GM11168 (cell line): ENCODE results near the gene RNF34.

Source experiments
- in situ Hi-C: fragments of 300-500 bp; cut with MboI; formaldehyde crosslinking; loops from one replicate; pipeline ENCODE4 v1.12.0; 2022; ENCODE audit warnings: low sequenced_read_pairs; ENCODE audit not compliant: unreplicated experiment

RNF34 gene

DNA sequence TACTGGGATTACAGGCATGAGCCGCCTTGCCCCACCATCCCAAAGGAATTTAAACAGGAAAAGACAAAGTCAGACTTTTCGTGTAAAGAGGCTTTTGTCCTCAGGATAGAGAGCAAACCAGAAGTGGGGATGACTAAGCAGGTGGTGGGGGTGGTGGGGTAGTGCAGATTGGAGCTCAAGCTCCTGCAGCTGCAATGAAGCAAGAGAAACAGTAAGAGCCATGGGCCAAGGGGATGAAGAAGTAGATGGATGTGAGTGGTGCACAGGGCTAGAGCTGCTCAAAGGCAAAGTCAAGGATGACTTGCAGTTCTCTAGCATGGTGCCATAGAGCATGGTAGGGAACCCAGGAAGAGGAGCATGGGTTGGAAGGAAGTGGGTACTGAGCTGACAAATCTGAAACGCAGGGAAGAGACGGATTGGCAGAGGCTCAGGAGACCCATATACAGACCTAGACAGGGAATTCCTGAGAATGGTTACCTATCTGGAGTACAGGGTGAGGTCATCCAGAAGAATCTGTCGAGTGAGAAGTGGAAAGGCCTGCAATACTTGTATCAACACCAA lies 11.4 kb upstream of the RNF34 start:
- in situ Hi-C loops: no loop called here

DNA sequence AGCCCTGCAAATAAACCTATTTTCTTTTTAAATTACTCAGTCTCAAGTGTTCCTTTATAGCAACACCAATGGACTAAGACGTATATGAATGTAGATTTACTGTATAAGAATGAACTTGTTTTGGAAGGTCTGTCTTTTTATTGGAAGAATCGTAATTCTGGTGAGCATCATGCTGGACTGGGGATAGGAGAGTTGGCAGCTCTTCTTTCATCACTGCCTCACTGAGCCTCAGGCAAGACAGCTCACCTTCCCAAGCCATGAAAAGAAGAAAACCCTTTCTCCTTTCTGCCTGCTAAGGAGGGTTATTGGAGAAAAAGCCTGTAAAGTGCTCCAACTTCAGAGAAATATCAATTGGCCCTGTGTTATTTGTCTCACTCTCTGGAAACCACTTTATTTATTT lies 9.1 kb upstream of the RNF34 start:
- in situ Hi-C loops: no loop called here

DNA sequence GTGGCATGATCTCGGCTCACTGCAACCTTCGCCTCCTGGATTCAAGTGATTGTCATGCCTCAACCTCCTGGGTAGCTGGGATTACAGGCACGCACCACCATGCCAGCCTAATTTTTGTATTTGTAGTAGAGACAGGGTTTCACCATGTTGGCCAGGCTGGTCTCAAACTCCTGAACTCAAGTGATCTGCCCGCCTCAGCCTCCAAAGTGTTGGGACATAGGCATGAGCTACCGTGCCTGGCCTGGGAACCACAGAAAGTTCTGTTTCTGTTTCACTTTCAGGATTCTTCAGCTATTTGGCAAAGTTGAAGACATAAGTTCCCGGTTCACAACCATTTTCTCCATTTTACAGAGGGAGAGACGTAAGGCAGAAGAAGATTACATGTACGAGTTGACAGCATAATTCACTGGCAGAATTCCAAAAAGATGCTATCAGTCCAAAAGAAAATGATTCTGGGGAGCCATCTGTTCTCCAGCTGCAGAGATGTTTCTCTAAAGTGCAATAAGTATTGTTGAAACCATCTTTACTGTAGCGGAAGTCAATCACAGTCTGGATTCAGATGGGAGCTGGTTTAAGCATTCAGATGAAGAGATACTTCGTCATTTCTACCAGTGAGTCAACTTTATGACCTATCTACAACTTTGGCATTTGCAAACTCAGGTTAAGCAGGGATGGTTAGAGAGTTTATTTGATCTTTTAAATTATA lies 8.1 kb upstream of the RNF34 start:
- in situ Hi-C loops: no loop called here

DNA sequence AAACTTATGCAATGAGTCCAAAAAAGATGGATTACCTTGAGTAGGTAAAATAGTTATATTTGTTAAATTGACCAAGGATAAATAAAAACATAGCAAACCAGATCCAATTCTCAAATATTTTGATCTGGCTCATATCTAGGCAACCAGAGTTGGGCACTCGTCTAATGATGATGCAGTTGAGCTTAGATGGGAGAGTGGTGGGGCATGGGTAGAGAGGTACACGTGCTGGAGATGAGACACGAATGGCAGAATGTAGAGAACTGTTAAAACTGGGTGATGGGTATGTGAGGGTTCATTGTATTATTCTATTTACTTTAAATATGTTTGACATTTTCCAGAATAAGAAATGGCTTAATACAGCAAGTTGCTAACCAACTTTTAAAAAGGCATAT lies 7.6 kb upstream of the RNF34 start:
- in situ Hi-C loops: no loop called here

DNA sequence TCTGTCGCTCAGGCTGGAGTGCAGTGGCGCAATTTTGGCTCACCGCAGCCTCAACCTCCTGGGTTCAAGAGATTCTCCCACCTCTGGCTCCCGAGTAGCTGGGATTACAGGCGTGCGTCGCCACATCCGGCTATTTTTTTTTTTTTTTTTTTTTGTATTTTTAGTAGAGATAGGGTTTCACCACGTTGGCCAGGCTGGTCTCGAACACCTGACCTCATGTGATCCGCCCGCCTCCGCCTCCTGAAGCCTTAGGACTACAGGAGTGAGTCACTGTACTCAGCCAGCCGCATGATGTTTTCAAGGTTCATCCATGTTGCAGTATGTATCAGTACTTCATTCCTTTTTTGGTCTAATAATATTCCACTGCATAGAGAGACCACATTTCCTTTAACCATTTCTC lies 2.4 kb upstream of the RNF34 start:
- in situ Hi-C loops: no loop called here

DNA sequence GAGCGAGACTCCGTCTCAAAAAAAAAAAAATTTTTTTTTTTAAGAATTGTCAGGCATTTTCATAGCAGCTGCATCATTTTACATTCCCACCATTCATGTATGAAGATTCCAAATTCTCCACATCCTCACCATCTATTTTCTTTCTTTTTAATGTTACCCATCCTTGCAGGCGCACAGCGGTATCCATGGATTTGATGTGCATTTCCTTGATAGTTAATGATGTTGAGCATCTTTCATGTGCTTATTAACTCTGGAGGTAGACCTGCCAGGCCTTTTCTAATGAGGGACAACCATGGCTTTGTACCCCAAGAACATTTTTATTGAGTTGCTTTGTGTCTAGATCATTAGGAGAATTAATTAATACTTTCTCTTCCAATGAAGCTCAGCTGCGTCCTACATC lies 1.6 kb upstream of the RNF34 start:
- in situ Hi-C loops: no loop called here

DNA sequence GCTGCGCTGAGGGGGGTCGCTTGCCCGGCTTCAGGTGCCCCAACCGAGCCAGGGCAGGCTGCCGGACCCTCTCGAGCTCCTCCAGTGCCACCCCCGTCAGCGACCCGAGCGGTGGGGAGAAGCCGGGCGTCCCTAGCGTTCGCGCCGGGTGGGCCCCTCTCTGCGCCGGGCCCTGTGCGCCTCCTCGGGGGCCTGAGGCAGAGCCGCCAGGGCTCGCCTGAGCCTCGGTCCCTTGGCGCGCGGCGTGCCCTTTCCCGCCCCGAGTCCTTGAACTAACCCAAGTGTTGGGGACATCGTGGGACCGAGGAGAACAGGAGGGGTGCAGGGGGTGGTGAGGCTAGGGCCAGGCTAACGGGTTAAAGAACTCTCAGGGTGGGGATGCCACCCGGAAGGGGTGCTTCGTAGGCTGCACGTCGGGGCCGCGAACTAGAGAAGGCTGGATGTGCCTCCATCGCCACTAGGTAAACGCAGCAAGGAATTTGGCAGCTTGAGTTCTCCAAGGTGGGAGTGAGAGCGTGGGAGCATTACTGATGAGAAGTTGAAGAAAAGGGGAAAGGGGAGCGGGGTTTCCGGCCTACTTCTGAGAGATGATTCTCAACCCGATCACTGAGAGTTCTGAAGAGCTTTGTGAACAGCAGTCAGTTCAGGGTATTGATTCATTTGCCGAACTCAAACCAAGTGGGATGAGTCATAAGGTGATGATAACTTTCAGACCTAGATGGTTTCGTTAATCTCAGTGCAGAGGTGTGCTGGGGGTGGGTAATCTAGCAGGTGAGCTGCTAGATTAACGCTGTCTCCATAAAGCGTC lies 618 bp downstream of the RNF34 start:
- in situ Hi-C loops: no loop called here

DNA sequence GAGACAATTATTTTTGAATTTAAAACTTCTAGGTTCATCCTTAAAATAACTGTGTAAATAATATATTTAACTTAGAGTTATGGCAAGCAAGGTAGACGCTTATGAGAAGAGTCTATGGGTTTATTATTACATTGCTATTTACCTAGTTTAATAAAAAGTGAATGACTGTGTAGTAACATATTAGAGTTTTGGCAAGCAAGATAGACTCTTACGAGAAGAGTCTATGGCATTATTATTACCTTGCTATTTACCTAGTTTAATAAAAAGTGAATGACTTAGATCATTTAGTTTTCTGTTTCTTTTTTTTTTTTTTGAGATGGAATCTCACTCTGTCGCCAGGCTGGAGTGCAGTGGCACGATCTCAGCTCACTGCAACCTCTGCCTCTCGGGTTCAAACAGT lies 3.8 kb downstream of the RNF34 start:
- in situ Hi-C loops: no loop called here

DNA sequence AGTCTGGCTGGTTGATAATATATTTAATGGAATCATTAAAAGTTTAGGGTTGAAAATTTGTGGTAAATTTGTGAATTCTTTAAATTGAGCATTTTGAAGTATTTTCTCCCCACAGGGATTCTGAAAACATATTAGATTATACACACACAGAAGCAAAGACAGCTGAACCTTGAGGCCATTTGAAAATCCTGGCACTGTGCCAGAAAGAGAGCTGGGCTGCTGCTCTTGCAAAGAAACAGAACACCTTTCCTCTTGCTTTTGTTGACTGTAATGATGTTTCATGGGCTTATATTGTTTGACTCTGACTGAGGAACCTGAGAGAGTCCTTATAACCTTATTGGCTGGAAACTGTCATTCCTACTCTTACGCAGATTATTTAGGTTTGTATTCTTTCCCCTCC lies 4.8 kb downstream of the RNF34 start:
- in situ Hi-C loops: no loop called here

DNA sequence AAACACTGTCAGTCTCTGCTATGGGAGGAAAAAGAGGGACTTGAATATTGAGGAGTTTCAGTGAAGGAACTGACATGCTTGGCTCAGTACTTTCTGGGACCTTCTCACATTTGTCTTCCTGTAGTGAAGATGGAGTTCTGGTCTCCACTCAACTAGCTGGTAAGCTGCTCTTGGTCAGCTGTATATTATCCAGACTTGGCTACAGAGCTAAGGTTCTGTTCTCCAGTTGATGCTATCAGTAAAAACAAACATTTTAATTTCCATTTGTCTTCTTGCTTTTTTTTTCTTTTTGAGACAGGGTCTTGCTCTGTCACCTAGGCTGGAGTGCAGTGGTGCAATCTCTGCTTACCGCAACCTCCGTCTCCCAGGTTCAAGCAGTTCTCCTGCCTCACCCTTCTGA lies 5.3 kb downstream of the RNF34 start:
- in situ Hi-C loops: no loop called here

DNA sequence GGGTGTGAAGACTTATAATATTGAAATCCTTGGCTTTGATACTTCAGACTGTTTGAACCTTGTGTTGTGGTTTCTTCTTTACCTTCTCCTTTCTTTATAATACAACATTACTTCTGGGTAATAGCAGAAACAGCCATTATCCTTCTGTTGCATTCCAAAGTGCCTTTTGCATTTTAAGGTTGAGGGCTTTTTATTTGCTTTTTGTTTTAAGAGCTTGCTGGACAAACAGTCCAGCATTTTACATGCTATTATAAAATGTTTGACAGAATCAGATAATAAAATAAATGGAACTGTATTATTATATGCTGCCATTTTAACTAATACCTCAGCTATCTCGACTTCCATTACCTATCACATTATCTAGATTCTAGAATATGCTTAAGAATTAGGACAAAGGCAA lies 14.0 kb downstream of the RNF34 start:
- in situ Hi-C loops: no loop called here

DNA sequence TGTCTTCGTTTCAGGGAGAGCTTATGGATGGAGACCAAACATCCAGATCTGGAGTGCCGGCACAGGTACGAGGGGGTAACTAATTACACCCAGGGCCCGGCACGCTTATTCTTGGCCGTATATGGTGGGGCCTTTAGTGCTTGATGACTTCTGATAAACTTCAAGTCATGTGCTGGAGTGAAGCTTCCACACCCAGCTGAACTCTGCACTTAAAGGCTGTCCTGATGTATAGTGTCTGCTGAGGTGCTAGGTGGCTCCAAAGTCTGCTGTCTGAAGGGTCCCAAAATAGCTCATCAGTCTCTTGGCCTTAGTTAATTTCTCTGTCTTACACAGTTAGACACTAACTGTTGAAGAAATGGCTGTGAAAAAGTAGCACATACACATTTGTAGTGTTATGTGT lies 17.9 kb downstream of the RNF34 start:
- in situ Hi-C loops: no loop called here

DNA sequence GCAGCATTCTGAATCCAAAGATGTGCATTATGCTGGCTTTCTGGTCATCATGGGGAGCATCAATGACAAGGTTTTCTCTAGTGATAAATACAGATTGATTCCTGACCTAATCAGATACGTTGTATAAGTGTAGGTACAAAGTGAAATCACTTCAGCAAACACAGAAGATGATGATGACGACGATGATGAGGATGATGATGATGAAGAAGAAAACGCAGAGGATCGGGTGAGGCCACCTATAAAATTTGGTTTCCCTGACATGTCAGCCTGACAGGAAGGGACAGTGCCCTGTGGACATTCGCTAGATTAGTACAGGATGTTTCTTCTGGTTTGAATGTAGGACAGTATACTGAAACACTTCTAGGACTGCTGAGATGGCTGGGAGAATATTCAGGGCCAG lies 20.2 kb downstream of the RNF34 start:
- in situ Hi-C loops: no loop called here

DNA sequence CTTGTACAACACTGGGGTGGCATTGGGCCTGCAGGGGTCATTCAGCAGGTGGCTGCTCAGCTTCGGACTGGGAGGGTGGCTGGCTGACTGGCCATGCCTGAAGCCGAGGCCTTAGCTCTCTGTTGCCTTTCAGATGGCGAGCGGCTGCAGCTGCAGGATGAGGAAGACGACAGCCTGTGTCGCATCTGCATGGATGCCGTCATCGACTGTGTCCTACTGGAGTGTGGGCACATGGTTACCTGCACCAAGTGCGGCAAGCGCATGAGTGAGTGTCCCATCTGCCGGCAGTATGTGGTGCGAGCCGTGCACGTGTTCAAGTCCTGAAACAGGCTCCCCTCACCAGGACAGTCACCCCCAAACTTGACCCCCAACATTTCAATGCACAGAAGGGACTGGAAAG lies 23.3 kb downstream of the RNF34 start:
- in situ Hi-C loops: no loop called here

DNA sequence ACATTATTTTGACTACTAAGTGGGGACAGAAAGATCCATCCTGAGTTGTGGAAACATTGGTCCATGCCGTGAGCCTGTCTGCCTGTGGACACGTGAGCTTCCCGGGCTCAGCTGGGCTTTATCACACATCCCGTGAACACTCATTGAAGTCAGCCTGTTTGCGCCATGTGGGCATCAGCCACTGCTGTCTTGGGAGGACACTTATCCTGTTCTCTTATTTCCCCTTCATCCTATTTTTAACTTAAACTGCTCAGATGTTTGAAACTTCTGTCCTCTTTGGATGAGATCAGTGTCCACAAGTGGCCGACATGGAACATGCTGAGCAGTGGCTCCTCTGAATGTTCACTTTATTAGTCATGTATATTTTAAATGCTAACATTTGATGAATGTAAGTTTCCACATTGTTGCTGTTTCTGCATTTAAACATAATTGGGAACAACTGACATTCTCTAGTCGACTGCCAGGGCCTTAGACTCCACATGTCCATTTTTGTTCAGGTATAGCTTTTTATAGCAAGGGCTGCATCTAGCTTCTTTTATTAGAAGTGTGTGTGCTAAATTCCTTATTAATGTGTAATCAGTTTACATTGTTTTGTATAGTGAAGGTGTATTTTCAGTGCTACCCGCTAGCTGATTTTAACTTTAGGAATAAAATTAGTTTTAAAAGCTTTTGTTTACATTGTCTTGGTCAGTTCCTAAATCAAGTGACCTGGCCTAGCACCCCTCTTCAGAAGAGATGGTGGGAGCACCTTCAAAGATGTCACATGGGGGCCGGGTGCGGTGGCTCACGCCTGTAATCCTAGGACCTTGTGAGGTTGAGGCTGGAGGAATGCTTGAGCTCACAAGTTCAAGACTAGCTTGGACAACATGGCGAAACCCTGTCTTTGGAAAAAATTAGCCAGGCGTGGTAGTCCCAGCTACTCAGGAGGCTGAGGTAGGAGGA lies 24.0 kb downstream of the RNF34 start:
- in situ Hi-C loops: no loop called here

DNA sequence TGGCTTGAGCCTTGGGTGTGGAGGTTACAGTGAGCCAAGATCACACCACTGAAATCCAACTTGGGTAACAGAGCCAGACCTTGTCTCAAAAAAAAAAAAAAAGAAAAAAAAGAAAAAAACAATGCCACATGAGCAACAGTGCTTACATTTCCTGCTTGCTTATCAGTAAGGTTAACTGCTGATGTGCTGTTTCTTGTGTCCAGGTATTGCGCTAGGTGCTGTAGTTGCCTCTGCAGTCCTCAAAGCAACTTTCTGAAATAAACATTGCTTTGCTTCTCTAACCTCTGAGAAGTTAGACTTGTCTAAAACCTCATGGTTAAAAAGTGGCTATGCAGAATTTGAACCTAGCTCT lies 24.7 kb downstream of the RNF34 start:
- in situ Hi-C loops: no loop called here

DNA sequence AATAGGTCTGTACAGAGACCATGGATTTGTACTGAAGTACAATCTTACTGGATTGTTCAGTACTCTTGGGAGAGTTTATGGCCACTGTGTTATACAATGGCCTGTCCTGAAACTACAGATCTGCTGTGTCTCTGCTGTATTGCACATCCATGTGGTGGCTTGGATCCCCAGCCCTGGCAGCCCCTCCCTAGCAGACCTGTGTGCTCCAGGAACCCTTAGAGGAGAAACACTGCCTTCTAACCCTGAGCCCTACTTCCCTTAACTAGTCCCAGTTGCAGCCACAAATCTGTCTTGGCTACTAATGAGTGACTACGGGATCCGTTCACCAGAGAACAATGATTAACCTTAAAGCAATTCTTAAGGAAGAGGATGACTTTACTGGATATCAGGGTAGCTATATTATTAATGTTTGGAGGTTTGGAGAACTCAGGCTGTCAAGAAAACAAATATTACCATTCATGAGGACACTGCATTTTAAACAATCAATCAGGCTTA lies 27.7 kb downstream of the RNF34 start:
- in situ Hi-C loops: no loop called here

DNA sequence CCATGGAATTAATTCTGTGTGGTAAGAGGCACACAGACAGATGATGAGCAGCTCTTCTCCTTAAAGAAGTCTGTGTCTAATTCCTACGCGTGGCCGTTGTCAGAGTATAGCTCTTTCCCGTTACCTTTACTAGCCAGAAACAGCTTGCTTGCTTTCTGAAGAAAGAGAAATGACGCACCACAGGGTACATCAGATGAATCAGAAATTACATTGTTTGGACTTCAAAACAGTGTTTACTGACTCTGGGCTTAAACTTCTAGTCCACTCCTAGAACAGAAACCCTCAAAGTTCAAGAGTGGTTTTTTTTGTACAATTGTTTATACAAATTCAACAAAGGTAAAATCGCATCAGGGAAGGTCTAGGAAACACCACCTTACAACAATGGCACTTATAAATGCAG lies 29.0 kb downstream of the RNF34 start:
- in situ Hi-C loops: no loop called here

DNA sequence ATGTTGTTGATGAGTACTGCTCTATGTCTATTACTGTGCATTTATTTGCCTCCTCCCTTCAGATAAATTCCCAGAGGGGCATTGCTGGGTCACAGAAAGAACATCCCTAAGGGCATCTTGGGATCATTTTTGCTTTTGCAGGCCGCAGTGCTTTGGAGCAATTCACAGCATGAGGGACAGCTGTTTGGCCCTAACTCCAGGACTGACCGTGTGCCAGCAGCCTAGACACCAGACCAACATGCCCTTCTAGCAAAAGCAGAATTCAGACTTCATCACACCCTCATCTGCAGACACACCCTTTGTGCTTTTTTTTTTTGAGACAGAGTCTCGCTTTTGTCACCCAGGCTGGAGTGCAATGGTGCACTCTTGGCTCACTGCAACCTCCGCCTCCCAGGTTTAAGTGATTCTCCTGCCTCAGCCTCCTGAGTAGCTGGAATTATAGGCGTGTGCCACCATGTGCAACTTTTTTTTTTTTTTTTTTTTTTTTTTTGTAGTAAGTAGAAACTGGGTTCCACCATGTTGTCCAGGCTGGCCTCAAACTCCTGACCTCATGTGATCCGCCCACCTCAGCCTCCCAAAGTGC lies 31.0 kb downstream of the RNF34 start:
- in situ Hi-C loops: no loop called here
